HG02970 (cell line): ENCODE results near the gene HTRA2.
"Not testable (repeated sequence)": the region's sequence is repeated elsewhere in the genome, so short reads cannot be mapped to it uniquely, and the experiment has no call there.

Experiments
- ATAC-seq: cut with Tn5 transposase; IDR thresholded peaks from one replicate; pipeline ENCODE4 v1.9.1; 2021; ENCODE audit warnings: mild to moderate bottlenecking, moderate library complexity, moderate number of reproducible peaks; ENCODE audit not compliant: unreplicated experiment, low FRiP score

Gene HTRA2

GRCh38 chr2:74556831-74557370, 27.2 kb downstream of the HTRA2 start:
- ATAC-seq, result no peak

- no peak for ATAC-seq
These were observed 28.8 kb downstream of the HTRA2 start for GRCh38 chr2:74558284-74559230.

GRCh38 chr2:74559912-74560311, 30.2 kb downstream of the HTRA2 start:
- no peak for ATAC-seq

- no peak for ATAC-seq
These were observed 30.9 kb downstream of the HTRA2 start for GRCh38 chr2:74560591-74560990.

- ATAC-seq, result not testable (repeated sequence)
These were observed 31.3 kb downstream of the HTRA2 start for GRCh38 chr2:74561022-74561421.

GRCh38 chr2:74562126-74562775, 32.5 kb downstream of the HTRA2 start:
- no peak for ATAC-seq

GRCh38 chr2:74564222-74564621, 34.5 kb downstream of the HTRA2 start:
- no peak for ATAC-seq

GRCh38 chr2:74566076-74566753, 36.5 kb downstream of the HTRA2 start:
- no peak for ATAC-seq

- ATAC-seq, result no peak
These were observed 37.0 kb downstream of the HTRA2 start for GRCh38 chr2:74566754-74567085.

- no peak for ATAC-seq
These were observed 38.1 kb downstream of the HTRA2 start for GRCh38 chr2:74567881-74568280.

- ATAC-seq, result no peak
These were observed 40.0 kb downstream of the HTRA2 start for GRCh38 chr2:74569686-74570085.

- no peak for ATAC-seq
These were observed 41.3 kb downstream of the HTRA2 start for GRCh38 chr2:74571058-74571457.

- no peak for ATAC-seq
These were observed 42.6 kb downstream of the HTRA2 start for GRCh38 chr2:74572178-74572925.

GRCh38 chr2:74573747-74574562, 44.2 kb downstream of the HTRA2 start:
- no peak for ATAC-seq

GRCh38 chr2:74575320-74575719, 45.6 kb downstream of the HTRA2 start:
- no peak for ATAC-seq

GRCh38 chr2:74576211-74576862, 46.6 kb downstream of the HTRA2 start:
- no peak for ATAC-seq

GRCh38 chr2:74576863-74577229, 47.1 kb downstream of the HTRA2 start:
- ATAC-seq, result no peak

- ATAC-seq, result no peak
These were observed 47.7 kb downstream of the HTRA2 start for GRCh38 chr2:74577448-74577847.

- ATAC-seq, result no peak
These were observed 48.7 kb downstream of the HTRA2 start for GRCh38 chr2:74578408-74578807.
